ENCODE data around the gene USH1C.

Gene USH1C

GRCh38 chr11:17544181-17544622, at the start of gene USH1C:
USH1C (minus strand) TSS chr11:17544416; CDS start chr11:17544307, 109 bp downstream.
- no peak for DNase-seq

GRCh38 chr11:17593466-17594245, 49.4 kb upstream of the USH1C start:
- no peak for DNase-seq

GRCh38 chr11:17591293-17591692, 47.1 kb upstream of the USH1C start:
- no peak for DNase-seq

- DNase-seq: no peak
These were observed 46.2 kb upstream of the USH1C start for GRCh38 chr11:17590463-17590862.

- DNase-seq: no peak
These were observed 44.5 kb upstream of the USH1C start for GRCh38 chr11:17588721-17589120.

GRCh38 chr11:17588166-17588565, 44.0 kb upstream of the USH1C start:
- DNase-seq: no peak

- DNase-seq: no peak
These were observed 41.9 kb upstream of the USH1C start for GRCh38 chr11:17585911-17586695.

GRCh38 chr11:17581732-17582053, 37.5 kb upstream of the USH1C start:
- DNase-seq: no peak

GRCh38 chr11:17581036-17581731, 37.0 kb upstream of the USH1C start:
- no peak for DNase-seq

- no peak for DNase-seq
These were observed 36.1 kb upstream of the USH1C start for GRCh38 chr11:17580271-17580670.

GRCh38 chr11:17579451-17579850, 35.2 kb upstream of the USH1C start:
- DNase-seq: no peak

- DNase-seq: no peak
These were observed 34.7 kb upstream of the USH1C start for GRCh38 chr11:17578958-17579357.

GRCh38 chr11:17578296-17578695, 34.1 kb upstream of the USH1C start:
- no peak for DNase-seq

GRCh38 chr11:17575431-17576425, 31.5 kb upstream of the USH1C start:
- no peak for DNase-seq

GRCh38 chr11:17574141-17575091, 30.2 kb upstream of the USH1C start:
- DNase-seq: no peak

- DNase-seq: no peak
These were observed 29.3 kb upstream of the USH1C start for GRCh38 chr11:17573526-17573925.

- no peak for DNase-seq
These were observed 28.7 kb upstream of the USH1C start for GRCh38 chr11:17572791-17573460.

GRCh38 chr11:17572359-17572690, 28.1 kb upstream of the USH1C start:
- no peak for DNase-seq

GRCh38 chr11:17571431-17572358, 27.5 kb upstream of the USH1C start:
- no peak for DNase-seq

GRCh38 chr11:17570034-17570433, 25.8 kb upstream of the USH1C start:
- DNase-seq: no peak
